Neural crest cell (in vitro differentiated cells): ENCODE results near the gene PRRX2. TPM values are rescaled to one million over a fixed set of nuclear protein-coding genes. Genes with fewer than 3 reads are reported as not detected.

Experiments used
- DNase-seq: peaks from one replicate; pipeline ENCODE4 v3.0.0; 2021; ENCODE audit warnings: low read depth, mixed read lengths, low spot score
- H3K27ac Mint-ChIP-seq: one replicate; pipeline ENCODE4 v1.8.0; 2021; ENCODE audit warnings: mild to moderate bottlenecking, mixed read lengths; ENCODE audit not compliant: unreplicated experiment
- H3K27me3 Mint-ChIP-seq: 2 replicates; pipeline ENCODE4 v1.8.0; 2021; ENCODE audit warnings: low read depth, mild to moderate bottlenecking, mixed read lengths
- H3K36me3 Mint-ChIP-seq: 2 replicates; pipeline ENCODE4 v1.8.0; 2021; ENCODE audit warnings: low read depth, mild to moderate bottlenecking, mixed read lengths
- H3K4me1 Mint-ChIP-seq: 2 replicates; pipeline ENCODE4 v1.8.0; 2021; ENCODE audit warnings: mixed read lengths
- H3K4me3 Mint-ChIP-seq: one replicate; pipeline ENCODE4 v1.8.0; 2021; ENCODE audit warnings: mild to moderate bottlenecking, mixed read lengths
- H3K9me3 Mint-ChIP-seq: 2 replicates; pipeline ENCODE4 v1.8.0; 2021; ENCODE audit warnings: mixed read lengths
- total RNA-seq: library from RNA; stranded (reverse); gene quantifications from 2 replicates; pipeline ENCODE4 v1.2.1, GENCODE V29; 2021
- TF ChIP-seq, protein P1 (sequence below): fragments of 200-600 bp; sonication (generic); conservative IDR thresholded peaks from 2 replicates; pipeline ENCODE4 v1.5.0; 2021; ENCODE audit warnings: antibody characterized with exemption, mild to moderate bottlenecking

PRRX2 gene
- total RNA-seq, 1 donor from 2014 or later = 0.65 TPM

GRCh38 chr9:129685220-129685932 lies 19.9 kb downstream of the PRRX2 start:
- Mint-ChIP-seq H3K9me3 (no peaks in the 10 kb centered on the region), H3K4me3 (no peak overlapping the region), H3K27ac (no peak overlapping the region), H3K27me3 (peaks cover 5% of the 10 kb centered on the region), H3K36me3 (no peaks in the 10 kb centered on the region), H3K4me1 (no peaks in the 10 kb centered on the region)
- no peak for DNase-seq
- TF ChIP-seq, protein P1, sequence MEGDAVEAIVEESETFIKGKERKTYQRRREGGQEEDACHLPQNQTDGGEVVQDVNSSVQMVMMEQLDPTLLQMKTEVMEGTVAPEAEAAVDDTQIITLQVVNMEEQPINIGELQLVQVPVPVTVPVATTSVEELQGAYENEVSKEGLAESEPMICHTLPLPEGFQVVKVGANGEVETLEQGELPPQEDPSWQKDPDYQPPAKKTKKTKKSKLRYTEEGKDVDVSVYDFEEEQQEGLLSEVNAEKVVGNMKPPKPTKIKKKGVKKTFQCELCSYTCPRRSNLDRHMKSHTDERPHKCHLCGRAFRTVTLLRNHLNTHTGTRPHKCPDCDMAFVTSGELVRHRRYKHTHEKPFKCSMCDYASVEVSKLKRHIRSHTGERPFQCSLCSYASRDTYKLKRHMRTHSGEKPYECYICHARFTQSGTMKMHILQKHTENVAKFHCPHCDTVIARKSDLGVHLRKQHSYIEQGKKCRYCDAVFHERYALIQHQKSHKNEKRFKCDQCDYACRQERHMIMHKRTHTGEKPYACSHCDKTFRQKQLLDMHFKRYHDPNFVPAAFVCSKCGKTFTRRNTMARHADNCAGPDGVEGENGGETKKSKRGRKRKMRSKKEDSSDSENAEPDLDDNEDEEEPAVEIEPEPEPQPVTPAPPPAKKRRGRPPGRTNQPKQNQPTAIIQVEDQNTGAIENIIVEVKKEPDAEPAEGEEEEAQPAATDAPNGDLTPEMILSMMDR = no peak

- H3K36me3 Mint-ChIP-seq = no peaks in the 10 kb centered on the region
- DNase-seq = no peak
- TF ChIP-seq, protein P1 = no peak
- no peak overlapping the region for H3K4me3 Mint-ChIP-seq
- no peak overlapping the region for H3K27ac Mint-ChIP-seq
- H3K4me1 Mint-ChIP-seq = no peaks in the 10 kb centered on the region
- H3K9me3 Mint-ChIP-seq = no peaks in the 10 kb centered on the region
- H3K27me3 Mint-ChIP-seq = peaks cover 5% of the 10 kb centered on the region
These were observed 20.4 kb downstream of the PRRX2 start for GRCh38 chr9:129685933-129686259.

- Mint-ChIP-seq H3K27me3 (peaks cover 5% of the 10 kb centered on the region), H3K27ac (no peak overlapping the region), H3K36me3 (no peaks in the 10 kb centered on the region), H3K9me3 (no peaks in the 10 kb centered on the region), H3K4me3 (no peak overlapping the region), H3K4me1 (no peaks in the 10 kb centered on the region)
- TF ChIP-seq, protein P1 = no peak
- no peak for DNase-seq
These were observed 21.3 kb downstream of the PRRX2 start for GRCh38 chr9:129686736-129687135.

DNA sequence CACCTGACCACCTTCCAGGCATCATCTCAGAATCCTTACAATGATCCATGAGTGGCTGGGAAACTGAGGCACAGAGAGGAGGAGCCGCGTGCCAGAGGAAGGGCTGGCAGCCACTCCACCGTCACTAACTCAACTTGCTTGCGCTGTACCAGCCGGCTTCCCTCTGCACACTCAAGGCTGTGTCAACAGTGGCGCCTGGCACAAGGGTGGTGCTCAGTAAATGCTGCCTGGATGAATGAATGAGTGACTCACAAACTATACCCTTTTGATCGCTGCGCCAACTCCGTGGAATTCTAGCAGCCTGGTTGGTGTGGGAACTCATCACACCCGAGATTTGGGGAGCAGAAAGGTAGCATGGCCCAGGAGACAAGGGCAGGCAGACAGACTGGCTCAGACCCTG lies 21.9 kb downstream of the PRRX2 start:
- Mint-ChIP-seq H3K9me3 (no peaks in the 10 kb centered on the region), H3K27ac (no peak overlapping the region), H3K4me1 (no peaks in the 10 kb centered on the region), H3K36me3 (no peaks in the 10 kb centered on the region), H3K27me3 (peaks cover 3% of the 10 kb centered on the region), H3K4me3 (no peak overlapping the region)
- DNase-seq = no peak
- TF ChIP-seq, protein P1 = no peak

DNA sequence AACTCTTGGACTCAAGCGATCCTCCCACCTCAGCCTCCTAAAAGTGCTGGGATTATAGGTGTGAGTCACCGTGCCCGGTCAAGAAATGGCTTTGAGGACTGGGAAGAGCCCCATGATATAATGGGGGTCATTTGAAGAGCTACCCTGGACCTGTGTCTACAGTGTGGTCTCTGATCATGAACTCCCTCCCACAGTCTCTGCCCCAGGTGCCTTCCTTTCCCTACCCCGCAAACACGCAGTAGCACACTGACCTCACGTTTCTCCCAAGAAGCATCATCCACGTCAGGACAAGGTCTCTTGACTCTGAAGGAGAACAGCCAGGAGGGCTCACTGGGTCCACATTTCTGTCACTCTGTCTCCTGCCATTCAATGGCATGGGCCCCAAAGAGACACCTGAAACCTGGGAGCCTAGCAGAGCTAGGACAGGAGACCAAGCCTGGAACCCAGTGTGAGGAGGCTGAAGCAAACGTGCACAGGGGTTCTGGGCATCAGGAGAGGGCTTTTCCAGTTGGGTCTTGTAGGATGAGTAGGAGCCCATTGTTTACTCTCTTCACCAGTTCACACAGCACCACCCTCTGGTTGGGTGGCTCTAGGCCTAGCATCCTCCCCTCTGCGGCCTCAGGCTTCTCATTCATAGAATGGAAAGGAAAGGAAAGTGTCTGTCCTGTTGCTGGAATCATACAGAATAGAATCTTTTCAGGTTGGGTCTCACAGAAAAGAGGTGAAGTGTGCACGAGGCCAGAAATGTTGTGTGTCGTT lies 23.0 kb downstream of the PRRX2 start:
- TF ChIP-seq, protein P1 = no peak
- Mint-ChIP-seq H3K4me3 (no peak overlapping the region), H3K36me3 (no peaks in the 10 kb centered on the region), H3K4me1 (no peaks in the 10 kb centered on the region), H3K9me3 (no peaks in the 10 kb centered on the region), H3K27ac (no peak overlapping the region), H3K27me3 (peaks cover 3% of the 10 kb centered on the region)
- DNase-seq = no peak
